ENCODE data around the gene BRSK2.

BRSK2 gene

DNA sequence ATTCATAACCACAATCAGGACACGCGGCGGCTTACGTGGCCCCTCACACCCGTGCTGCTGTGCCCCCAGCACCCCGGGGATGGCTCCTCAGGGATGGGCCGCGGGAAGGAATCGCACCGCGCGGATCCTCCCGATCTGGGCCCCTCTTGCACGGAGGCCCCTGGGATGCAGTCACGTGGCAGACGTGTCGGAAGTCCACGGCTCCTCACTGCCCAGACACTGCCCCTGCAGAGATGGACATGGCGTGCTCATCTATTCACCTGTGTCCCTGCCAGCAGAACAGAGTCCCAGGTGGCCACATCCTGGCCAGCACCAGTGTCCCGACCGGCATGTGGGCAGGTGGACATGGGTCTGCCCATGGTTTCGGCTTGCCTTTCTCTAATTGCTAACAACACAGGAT is 84.1 kb downstream of the BRSK2 start:
- Histone ChIP-seq H3K4me3 (ENCODE audit: low read length) (no peak overlapping the region), H3K27ac (ENCODE audit: low read length) (no peak overlapping the region), H4K20me1 (ENCODE audit: insufficient read depth, low read length) (no peaks in the 10 kb centered on the region), H3K9me3 (replicated peaks; ENCODE audit: insufficient read depth, low read length) (no peaks in the 10 kb centered on the region), H3K79me2 (ENCODE audit: low read length) (no peaks in the 10 kb centered on the region), H3F3A (ENCODE audit: insufficient read depth, low read length) (no peaks in the 10 kb centered on the region), H3K27me3 (replicated peaks; ENCODE audit: insufficient read depth, low read length) (no peaks in the 10 kb centered on the region), H3K36me3 (replicated peaks; ENCODE audit: insufficient read depth, low read length) (no peaks in the 10 kb centered on the region), H3K4me2 (ENCODE audit: low read depth, low read length) (no peak overlapping the region), H3K9me2 (replicated peaks; ENCODE audit: insufficient read depth, low read length) (no peaks in the 10 kb centered on the region), H3K9ac (ENCODE audit: low read length) (no peak overlapping the region), H3K4me1 (ENCODE audit: low read length) (no peaks in the 10 kb centered on the region), H2AFZ (ENCODE audit: low read length) (no peak overlapping the region)
- TF ChIP-seq, protein P1, sequence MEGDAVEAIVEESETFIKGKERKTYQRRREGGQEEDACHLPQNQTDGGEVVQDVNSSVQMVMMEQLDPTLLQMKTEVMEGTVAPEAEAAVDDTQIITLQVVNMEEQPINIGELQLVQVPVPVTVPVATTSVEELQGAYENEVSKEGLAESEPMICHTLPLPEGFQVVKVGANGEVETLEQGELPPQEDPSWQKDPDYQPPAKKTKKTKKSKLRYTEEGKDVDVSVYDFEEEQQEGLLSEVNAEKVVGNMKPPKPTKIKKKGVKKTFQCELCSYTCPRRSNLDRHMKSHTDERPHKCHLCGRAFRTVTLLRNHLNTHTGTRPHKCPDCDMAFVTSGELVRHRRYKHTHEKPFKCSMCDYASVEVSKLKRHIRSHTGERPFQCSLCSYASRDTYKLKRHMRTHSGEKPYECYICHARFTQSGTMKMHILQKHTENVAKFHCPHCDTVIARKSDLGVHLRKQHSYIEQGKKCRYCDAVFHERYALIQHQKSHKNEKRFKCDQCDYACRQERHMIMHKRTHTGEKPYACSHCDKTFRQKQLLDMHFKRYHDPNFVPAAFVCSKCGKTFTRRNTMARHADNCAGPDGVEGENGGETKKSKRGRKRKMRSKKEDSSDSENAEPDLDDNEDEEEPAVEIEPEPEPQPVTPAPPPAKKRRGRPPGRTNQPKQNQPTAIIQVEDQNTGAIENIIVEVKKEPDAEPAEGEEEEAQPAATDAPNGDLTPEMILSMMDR (IDR thresholded peaks at IDR 0.05; ENCODE audit: low read length), result no peak
- TF ChIP-seq EZH2phosphoT487 (IDR thresholded peaks at IDR 0.05; ENCODE audit: low read length) (no peak), EZH2 (optimal IDR thresholded peaks at IDR 0.05; ENCODE audit: low read depth, low read length) (no peak)
- no peak for DNase-seq

DNA sequence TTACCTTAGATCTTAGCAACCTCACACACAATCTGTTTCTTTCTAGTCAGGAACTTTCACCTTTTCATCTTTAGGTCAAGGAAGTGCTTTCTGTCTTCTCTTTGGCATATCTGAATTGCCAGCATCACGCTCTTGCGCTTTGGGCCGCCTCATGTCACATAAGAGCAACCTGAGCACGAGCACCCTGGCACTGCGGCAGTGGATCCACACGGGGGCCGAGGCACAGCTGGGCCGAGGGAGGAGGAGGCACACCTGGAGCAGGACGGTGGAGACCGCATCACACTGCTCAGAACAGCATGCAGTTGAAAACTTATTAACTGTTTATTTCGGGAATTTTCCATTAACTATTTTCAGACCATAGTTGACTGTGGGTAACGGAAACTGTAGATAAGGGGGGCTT is 86.1 kb downstream of the BRSK2 start:
- Histone ChIP-seq H3K79me2 (ENCODE audit: low read length) (no peaks in the 10 kb centered on the region), H3K4me1 (ENCODE audit: low read length) (no peaks in the 10 kb centered on the region), H3K9ac (ENCODE audit: low read length) (no peak overlapping the region), H3K9me2 (replicated peaks; ENCODE audit: insufficient read depth, low read length) (no peaks in the 10 kb centered on the region), H3K4me3 (ENCODE audit: low read length) (no peak overlapping the region), H3K27me3 (replicated peaks; ENCODE audit: insufficient read depth, low read length) (no peaks in the 10 kb centered on the region), H2AFZ (ENCODE audit: low read length) (no peak overlapping the region), H3K27ac (ENCODE audit: low read length) (no peak overlapping the region), H3K4me2 (ENCODE audit: low read depth, low read length) (no peak overlapping the region), H3F3A (ENCODE audit: insufficient read depth, low read length) (no peaks in the 10 kb centered on the region), H3K36me3 (replicated peaks; ENCODE audit: insufficient read depth, low read length) (no peaks in the 10 kb centered on the region), H4K20me1 (ENCODE audit: insufficient read depth, low read length) (no peaks in the 10 kb centered on the region), H3K9me3 (replicated peaks; ENCODE audit: insufficient read depth, low read length) (no peaks in the 10 kb centered on the region)
- no peak for TF ChIP-seq EZH2 (optimal IDR thresholded peaks at IDR 0.05; ENCODE audit: low read depth, low read length)
- DNase-seq, result no peak

DNA sequence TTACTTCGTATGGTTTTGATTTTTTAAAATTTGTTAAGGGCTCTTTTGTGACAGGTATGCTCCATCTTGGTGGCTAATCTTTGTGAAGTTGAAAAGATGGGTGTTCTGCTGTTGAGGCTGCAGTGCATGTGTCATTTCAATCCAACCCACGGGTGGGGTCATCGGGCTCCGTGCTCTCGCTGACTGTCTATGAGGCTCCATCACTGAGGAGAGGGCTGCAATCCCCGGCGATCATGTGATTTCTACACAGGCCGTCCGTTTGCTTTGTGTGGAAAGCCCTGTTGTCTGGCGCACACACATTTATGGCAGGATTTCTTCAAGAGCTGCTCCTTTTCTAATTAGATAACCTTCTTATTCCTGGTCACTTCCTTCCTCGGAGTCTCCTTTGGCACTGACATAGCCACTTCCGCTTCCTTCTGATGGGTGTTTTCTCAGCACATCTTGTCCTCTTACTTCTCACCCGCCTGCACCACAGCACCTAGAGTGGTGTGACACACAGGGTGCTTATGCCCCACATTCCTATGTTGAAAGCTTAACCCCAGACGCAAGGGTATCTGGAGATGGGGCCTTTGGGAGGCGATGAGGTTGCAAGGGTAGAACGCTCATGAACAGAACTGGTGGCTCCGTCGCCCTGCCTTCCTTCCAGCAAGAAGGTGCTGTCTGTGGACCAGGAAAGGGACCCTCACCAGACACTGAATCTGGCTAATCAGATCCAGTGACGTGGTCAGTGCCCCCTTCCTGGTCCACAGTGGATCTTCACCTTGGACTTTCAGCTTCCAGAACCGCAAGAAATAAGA is 87.4 kb downstream of the BRSK2 start:
- DNase-seq, result no peak
- Histone ChIP-seq H3K9me2 (replicated peaks; ENCODE audit: insufficient read depth, low read length) (no peaks in the 10 kb centered on the region), H3K4me2 (ENCODE audit: low read depth, low read length) (no peak overlapping the region), H3F3A (ENCODE audit: insufficient read depth, low read length) (no peaks in the 10 kb centered on the region), H4K20me1 (ENCODE audit: insufficient read depth, low read length) (no peaks in the 10 kb centered on the region), H3K36me3 (replicated peaks; ENCODE audit: insufficient read depth, low read length) (no peaks in the 10 kb centered on the region), H3K4me3 (ENCODE audit: low read length) (no peak overlapping the region), H2AFZ (ENCODE audit: low read length) (no peak overlapping the region), H3K27ac (ENCODE audit: low read length) (no peak overlapping the region), H3K9me3 (replicated peaks; ENCODE audit: insufficient read depth, low read length) (no peaks in the 10 kb centered on the region), H3K4me1 (ENCODE audit: low read length) (no peaks in the 10 kb centered on the region), H3K79me2 (ENCODE audit: low read length) (no peaks in the 10 kb centered on the region), H3K27me3 (replicated peaks; ENCODE audit: insufficient read depth, low read length) (no peaks in the 10 kb centered on the region), H3K9ac (ENCODE audit: low read length) (no peak overlapping the region)
- no peak for TF ChIP-seq EZH2 (optimal IDR thresholded peaks at IDR 0.05; ENCODE audit: low read depth, low read length)
- TF ChIP-seq EZH2phosphoT487 (IDR thresholded peaks at IDR 0.05; ENCODE audit: low read length), result no peak
- TF ChIP-seq, protein P1 (IDR thresholded peaks at IDR 0.05; ENCODE audit: low read length), result no peak

DNA sequence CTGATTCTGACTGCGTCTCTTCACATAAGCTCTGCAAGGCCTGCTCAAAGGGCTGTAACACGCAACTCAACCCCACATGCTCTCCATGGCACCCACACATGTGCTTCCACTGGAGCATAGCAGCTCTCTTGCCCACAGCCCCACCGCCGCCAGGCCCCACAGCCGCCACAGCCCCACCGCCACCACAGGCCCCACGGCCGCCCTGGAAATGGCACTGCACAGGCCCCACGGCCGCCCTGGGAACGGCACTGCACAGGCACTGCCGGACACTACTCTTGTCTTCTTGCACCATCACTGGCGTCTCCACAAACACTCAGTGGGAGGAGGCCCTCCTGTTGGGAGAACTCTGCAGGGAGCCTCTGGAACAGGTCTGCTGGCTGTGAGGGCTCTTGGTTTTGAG is 88.3 kb downstream of the BRSK2 start:
- H3K27ac ChIP-seq (ENCODE audit: low read length), result no peak overlapping the region
- no peak for DNase-seq
- H3K4me1 ChIP-seq (ENCODE audit: low read length), result no peaks in the 10 kb centered on the region
- no peak overlapping the region for H3K4me2 ChIP-seq (ENCODE audit: low read depth, low read length)
- H3K36me3 ChIP-seq (replicated peaks; ENCODE audit: insufficient read depth, low read length), result no peaks in the 10 kb centered on the region
- no peak overlapping the region for H3K9ac ChIP-seq (ENCODE audit: low read length)
- no peaks in the 10 kb centered on the region for H3F3A ChIP-seq (ENCODE audit: insufficient read depth, low read length)
- no peaks in the 10 kb centered on the region for H4K20me1 ChIP-seq (ENCODE audit: insufficient read depth, low read length)
- H3K4me3 ChIP-seq (ENCODE audit: low read length), result no peak overlapping the region
- H2AFZ ChIP-seq (ENCODE audit: low read length), result no peak overlapping the region
- no peaks in the 10 kb centered on the region for H3K79me2 ChIP-seq (ENCODE audit: low read length)
- TF ChIP-seq, protein P1 (IDR thresholded peaks at IDR 0.05; ENCODE audit: low read length), result no peak
- TF ChIP-seq EZH2 (optimal IDR thresholded peaks at IDR 0.05; ENCODE audit: low read depth, low read length), result no peak
- TF ChIP-seq EZH2phosphoT487 (IDR thresholded peaks at IDR 0.05; ENCODE audit: low read length), result no peak
- no peaks in the 10 kb centered on the region for H3K27me3 ChIP-seq (replicated peaks; ENCODE audit: insufficient read depth, low read length)
- H3K9me2 ChIP-seq (replicated peaks; ENCODE audit: insufficient read depth, low read length), result no peaks in the 10 kb centered on the region
- H3K9me3 ChIP-seq (replicated peaks; ENCODE audit: insufficient read depth, low read length), result no peaks in the 10 kb centered on the region
